HG02678 (cell line): ENCODE results near the gene CABLES1.

Experiments
- ATAC-seq: cut with Tn5 transposase; IDR thresholded peaks from one replicate; pipeline ENCODE4 v1.9.1; 2021; ENCODE audit warnings: mild to moderate bottlenecking, moderate library complexity; ENCODE audit not compliant: unreplicated experiment

CABLES1 gene

DNA sequence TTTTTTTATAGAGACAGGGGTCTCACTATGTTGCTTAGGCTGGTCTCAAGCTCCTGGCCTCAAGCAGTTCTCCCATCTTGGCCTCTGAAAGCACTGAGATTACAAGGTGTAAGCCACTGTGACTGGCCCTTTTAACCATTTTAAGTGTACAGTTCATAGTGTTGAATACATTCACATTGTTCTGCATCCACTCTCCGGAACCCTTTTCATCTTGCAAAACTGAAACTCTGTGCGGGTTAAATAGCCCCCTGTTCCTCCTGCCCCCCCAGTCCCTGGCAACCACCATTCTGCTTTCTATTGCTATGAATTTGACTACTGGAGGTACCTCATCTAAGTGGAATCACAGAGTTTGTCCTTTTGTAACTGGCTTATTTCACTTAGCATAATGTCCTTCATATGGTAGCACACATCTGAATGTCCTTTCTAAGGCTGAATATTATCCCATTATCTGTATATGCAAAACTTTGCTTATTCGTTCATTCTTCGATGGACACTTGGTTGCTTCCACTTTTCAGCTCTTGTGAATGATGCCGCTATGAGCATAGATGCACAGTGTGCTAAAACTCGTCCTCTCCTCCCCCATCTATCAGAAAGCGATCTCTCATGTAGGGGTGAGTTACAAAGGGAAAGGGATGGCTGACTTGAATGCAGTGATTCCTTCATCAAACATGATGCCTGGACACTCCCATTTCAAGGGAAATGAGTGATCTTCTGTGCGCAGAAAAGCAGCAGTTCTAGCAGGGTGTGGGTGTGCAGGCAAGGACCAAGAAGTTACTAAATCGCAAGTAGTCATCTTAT, 30.2 kb downstream of the CABLES1 start:
- no peak for ATAC-seq

- no peak for ATAC-seq
These were observed 31.7 kb downstream of the CABLES1 start for GRCh38 chr18:23166891-23167541.

- no peak for ATAC-seq
These were observed 34.4 kb downstream of the CABLES1 start for GRCh38 chr18:23169673-23170044.

- no peak for ATAC-seq
These were observed 34.9 kb downstream of the CABLES1 start for GRCh38 chr18:23170137-23170536.

DNA sequence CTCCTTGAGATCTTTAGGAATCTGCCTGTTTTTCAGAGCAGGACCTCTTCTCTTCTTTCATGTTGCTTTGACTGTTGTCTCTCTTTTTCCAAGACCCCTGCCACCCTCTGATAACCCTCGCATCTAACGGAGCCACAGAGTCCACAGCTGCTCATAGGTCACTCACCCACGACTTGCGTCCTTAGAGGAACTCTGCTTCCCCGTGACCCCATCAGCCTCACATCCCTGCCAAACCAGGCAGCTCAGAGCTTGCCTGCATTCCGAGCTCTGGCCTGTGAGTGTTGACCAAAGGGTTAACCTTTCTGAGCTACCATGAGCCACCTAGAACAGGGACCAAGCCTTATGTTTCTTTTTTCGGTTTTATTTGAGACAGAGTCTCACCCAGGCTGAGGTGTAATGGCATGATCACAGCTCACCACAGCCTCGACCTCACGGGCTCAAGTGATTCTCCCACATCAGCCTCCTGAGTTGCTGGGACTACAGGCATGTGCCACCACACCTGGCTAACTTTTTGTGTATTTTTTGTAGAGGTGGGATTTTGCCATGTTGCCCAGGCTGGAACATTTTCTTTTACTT, 36.4 kb downstream of the CABLES1 start:
- ATAC-seq: no peak

GRCh38 chr18:23172591-23173380, 37.5 kb downstream of the CABLES1 start:
- ATAC-seq: no peak

DNA sequence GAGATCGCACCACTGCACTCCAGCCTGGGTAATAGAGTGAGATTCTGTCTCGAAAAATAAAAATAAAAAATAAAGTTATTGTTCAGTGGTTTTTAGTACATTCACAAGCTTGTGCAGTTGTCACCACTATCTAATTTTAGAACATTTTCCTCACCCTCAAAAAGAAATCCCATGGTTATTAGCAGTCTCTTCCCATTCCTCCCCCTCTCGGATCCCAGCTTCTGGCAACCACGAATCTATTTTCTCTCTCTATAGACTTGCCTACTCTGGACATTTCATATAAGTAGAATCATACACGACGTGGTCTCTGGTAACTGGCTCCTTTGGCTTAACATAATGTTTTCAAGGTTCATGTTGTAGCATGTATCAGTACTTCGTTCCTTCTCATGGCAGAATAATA, 38.6 kb downstream of the CABLES1 start:
- ATAC-seq: no peak

- no peak for ATAC-seq
These were observed 41.6 kb downstream of the CABLES1 start for GRCh38 chr18:23176701-23177432.

- no peak for ATAC-seq
These were observed 42.3 kb downstream of the CABLES1 start for GRCh38 chr18:23177433-23178072.

DNA sequence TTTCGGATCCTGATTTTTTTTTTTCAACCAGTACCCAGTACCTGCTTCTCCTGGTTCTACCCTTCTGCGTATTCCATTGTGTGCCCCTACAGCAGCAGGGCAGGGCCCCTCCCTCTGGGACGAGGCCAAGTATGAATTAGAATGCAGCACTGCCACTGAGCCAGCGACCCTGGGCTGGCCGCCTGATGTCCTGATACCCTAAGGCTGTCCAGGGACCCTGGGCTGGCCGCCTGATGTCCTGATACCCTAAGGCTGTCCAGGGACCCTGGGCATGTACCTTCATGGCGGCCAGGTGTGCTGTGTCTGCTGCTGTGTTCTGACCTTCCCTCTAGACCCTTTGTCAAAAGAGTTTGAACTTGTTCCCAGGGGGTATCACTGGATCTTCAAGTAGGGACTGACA, 42.9 kb downstream of the CABLES1 start:
- ATAC-seq: no peak

DNA sequence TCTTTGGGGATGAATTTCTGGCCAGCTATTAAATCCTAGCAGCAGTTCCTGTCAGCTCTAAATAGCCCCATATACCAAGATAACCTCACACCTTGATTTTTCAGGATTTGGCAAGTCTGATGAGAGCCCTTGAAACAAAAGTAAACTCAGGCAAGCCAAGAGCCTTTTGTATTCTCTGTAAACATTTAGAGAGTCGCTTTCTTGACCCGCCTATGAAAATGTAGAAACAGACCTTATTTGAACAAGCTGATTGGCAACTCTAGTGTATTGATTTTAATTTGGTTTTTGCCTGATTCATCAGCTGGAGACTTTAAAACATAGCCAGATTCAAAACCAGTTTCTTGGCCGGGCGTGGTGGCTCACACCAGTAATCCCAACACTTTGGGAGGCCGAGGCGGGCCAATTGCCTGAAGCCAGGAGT, 43.4 kb downstream of the CABLES1 start:
- no peak for ATAC-seq

DNA sequence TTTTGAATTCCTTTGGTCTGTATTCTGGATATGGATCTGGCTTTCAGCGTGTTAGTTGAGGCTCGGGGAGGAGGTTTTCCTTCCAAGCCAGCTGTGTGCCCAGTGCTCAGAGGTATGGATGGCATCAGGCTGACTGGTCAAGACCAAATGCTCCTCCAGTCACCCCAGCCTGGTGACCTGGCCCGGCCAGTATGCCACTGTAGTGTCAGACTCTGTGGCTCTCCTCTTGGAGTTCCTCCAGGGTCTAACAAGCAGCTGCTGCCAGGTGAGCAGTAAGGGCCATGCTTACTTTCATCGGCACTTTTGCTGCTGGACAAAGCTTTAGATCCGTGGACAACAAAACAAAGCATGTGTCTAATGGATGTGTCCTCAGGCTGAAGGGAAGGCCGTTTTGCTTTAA, 44.1 kb downstream of the CABLES1 start:
- no peak for ATAC-seq

DNA sequence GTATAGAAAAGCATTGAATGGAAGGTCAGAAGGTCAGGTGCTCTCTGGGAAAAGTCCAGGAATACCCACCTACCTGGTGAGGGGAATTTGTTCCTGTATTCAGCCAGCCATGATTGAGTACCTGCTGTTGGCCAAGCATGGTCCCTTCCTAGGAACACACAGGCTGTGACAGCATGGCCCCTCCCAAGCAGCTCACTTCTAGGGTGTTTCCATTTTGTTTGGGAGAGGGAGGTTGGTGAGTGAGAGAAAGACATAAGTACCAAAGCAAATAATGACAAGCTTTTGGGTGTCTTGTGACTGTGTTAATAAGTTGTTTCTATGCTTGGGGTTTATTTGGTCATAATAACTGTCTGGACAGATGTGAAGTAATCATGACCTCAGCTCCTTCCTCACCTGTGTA, 46.3 kb downstream of the CABLES1 start:
- ATAC-seq: no peak

- no peak for ATAC-seq
These were observed 47.3 kb downstream of the CABLES1 start for GRCh38 chr18:23182606-23183005.

DNA sequence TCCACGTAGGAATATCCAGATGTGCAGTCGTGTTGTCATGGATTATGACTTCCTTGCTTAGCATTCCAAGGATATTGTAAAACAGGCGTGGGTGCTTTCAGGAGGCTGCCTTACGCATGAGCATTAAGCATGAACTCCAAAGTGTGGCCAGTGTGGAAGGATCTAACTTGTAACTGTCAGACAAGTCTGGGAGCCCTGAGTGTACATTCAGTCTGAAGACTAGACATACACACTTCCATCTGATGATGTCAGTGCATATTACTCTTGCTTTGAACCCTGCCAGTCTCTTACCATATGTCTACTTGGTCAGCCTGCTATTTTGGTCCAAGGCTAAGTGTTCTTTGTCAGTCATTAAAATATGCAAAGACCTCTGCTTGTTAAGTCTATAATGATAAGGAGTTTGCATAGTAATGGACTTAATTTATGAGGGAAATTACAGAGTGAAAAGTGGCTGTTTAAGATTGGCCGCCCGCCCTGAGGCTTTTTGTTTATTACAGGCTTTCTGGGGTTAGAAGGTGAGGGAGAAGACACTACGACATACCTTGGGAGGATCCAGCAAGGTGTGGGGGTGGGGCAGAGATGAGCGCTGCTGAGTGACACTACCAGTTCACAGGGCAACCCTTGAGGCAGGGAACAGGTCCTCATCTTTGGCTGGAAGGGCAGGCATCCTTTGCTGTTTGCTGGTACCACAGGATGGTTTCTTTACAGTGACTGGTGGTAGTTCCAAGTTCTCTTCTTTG, 48.3 kb downstream of the CABLES1 start:
- no peak for ATAC-seq

GRCh38 chr18:23186781-23187180, 51.5 kb downstream of the CABLES1 start:
- no peak for ATAC-seq

DNA sequence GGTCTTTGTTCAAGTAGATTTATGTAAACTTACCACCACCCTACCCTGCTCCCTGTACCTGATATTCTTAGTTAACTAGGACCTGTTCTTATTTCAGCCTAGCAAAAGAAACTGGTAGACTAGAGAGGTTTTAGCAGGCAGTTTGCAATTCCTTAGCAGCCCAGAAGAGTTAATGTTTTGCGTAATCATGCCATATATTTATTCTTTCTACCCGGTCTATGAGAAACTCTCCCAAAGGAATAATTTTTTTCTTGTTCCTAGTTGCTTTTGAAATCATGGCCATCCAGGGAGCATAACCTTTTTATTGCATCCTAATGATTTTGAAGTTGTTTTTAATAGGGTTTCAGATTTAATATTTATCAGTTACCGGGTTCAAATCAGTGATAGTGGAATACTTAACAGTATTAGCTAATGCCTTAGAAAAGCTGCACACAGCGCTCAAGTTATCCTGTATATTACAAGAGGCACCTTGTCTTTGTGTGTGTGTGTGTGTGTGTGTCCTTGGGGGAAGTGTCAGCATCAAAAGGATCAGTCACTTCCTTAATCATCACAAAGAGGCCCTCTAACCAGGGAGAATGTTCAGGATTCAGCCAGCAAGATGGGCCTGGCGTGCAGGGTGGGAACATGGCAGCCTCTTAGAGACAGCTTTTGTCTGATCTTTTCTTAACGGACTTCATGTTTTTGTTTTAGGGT, 52.9 kb downstream of the CABLES1 start:
- ATAC-seq: no peak

GRCh38 chr18:23189099-23189498, 53.8 kb downstream of the CABLES1 start:
- no peak for ATAC-seq
